ENCODE data around the gene VDR. TPM values are rescaled to one million over a fixed set of nuclear protein-coding genes. Genes with fewer than 3 reads are reported as not detected.

VDR gene
- 0.80 and 1.1 TPM in 2 replicates for total RNA-seq

GRCh38 chr12:47904713-47905709 lies at the start of gene VDR:
Gene VDR (minus strand): TSS chr12:47904994. CDS start chr12:47879113, 25,881 bp downstream.

DNA sequence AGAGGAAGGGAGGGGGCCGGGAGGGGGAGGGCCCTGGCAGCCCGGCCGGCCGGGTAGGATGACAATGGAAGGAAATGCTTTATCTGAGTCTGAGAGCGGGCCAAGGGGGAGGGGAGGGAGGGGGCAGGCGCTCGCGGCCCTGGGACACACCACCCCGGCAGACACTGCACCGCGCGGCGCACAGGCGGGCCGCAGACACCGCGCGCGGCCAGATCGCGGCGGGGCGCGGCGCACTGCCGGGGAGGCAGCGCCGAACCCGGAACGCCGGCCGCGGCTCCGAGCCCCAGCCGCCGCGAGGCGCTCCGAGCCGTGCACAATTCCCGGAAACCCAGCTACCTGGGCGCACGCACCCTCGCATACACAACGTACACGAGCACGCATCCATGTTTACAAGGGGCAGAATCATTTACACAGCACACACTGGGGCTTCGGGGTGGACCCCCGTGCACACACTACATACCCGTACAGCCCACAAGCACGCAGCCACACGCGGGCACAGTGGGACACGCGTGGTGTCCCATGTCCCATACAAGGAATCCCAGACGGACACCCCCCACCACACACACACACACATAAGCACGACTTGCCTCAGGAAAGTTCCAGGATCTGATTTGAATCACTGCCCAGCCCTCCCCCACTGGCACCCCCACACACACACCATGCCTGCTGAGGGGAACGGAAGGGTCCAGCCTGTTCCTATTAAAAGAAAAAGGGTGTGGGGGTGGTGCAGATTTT lies 84.7 kb downstream of the VDR start, which contains the start of gene HDAC7:
Gene HDAC7 (minus strand): TSS at position 8 of the 735 bp plus-strand sequence. CDS start 118 bp downstream, outside the sequence.

Other genes starting within 250 kb of the VDR start
- 25.8 and 29.8 TPM in 2 replicates for gene RPAP3, start 199.0 kb downstream of the VDR start, total RNA-seq
- gene ENDOU, start 179.5 kb downstream of the VDR start, total RNA-seq: 0.13 TPM in 1 of 2 replicates, not detected in the other
- 24.3 and 43.9 TPM in 2 replicates for gene RAPGEF3, start 146.1 kb downstream of the VDR start, total RNA-seq
- 13.0 and 17.5 TPM in 2 replicates for gene SLC48A1, start 131.8 kb downstream of the VDR start, total RNA-seq
- gene HDAC7, start 85.1 kb downstream of the VDR start, total RNA-seq: 85.6 and 92.7 TPM in 2 replicates
- gene TMEM106C, start 58.6 kb upstream of the VDR start, total RNA-seq: 62.0 and 104 TPM in 2 replicates
- gene COL2A1, start 99.5 kb upstream of the VDR start, total RNA-seq: not detected in 2 replicates
- 36.9 and 37.1 TPM in 2 replicates for gene SENP1, start 201.1 kb upstream of the VDR start, total RNA-seq
- 70.7 and 73.5 TPM in 2 replicates for gene PFKM, start 214.4 kb upstream of the VDR start, total RNA-seq

All from thoracic aorta endothelial cell (primary cell).